RWPE2 (cell line): ENCODE results near the gene RPS6KA2.

Source experiments
- ATAC-seq: fragments of 200-7000 bp; cut with Tn5 transposase; 3 replicates; pipeline ENCODE4 v1.9.1; 2021; ENCODE audit warnings: low read depth
- DNase-seq: peaks from one replicate; pipeline ENCODE4 v3.0.0-alpha.2; 2020; ENCODE audit warnings: low spot score
- H3K27ac ChIP-seq: fragments of 450-650 bp; 2 replicates; pipeline ENCODE4 v1.5.1; 2017; ENCODE audit warnings: mild to moderate bottlenecking; ENCODE audit not compliant: poor library complexity, severe bottlenecking
- H3K27me3 ChIP-seq: fragments of 250-450 bp; sonication (Bioruptor Pico); 2 replicates; pipeline ENCODE4 v1.5.1; 2021; ENCODE audit warnings: mild to moderate bottlenecking, moderate library complexity; ENCODE audit not compliant: insufficient read depth, poor library complexity, severe bottlenecking
- H3K36me3 ChIP-seq: fragments of 250-450 bp; sonication (Bioruptor Pico); 2 replicates; pipeline ENCODE4 v1.5.1; 2020; ENCODE audit warnings: low read depth, mild to moderate bottlenecking, moderate library complexity
- H3K4me1 ChIP-seq: fragments of 250-450 bp; sonication (Bioruptor Pico); 2 replicates; pipeline ENCODE4 v1.5.1; 2021; ENCODE audit warnings: mild to moderate bottlenecking, moderate library complexity; ENCODE audit not compliant: insufficient read depth, poor library complexity, severe bottlenecking
- H3K4me3 ChIP-seq: fragments of 250-450 bp; sonication (Bioruptor Pico); 2 replicates; pipeline ENCODE4 v1.5.1; 2021; ENCODE audit warnings: mild to moderate bottlenecking, moderate library complexity; ENCODE audit not compliant: severe bottlenecking
- H3K9me3 ChIP-seq: fragments of 250-450 bp; sonication (Bioruptor Pico); 2 replicates; pipeline ENCODE4 v1.5.1; 2021; ENCODE audit warnings: mild to moderate bottlenecking, moderate library complexity; ENCODE audit not compliant: severe bottlenecking
- TF ChIP-seq, protein P1 (sequence below): fragments of 450-650 bp; IDR thresholded peaks from one replicate; pipeline ENCODE4 v1.5.1; 2017; ENCODE audit warnings: mild to moderate bottlenecking, moderate library complexity; ENCODE audit not compliant: poor library complexity, severe bottlenecking

Gene RPS6KA2

DNA sequence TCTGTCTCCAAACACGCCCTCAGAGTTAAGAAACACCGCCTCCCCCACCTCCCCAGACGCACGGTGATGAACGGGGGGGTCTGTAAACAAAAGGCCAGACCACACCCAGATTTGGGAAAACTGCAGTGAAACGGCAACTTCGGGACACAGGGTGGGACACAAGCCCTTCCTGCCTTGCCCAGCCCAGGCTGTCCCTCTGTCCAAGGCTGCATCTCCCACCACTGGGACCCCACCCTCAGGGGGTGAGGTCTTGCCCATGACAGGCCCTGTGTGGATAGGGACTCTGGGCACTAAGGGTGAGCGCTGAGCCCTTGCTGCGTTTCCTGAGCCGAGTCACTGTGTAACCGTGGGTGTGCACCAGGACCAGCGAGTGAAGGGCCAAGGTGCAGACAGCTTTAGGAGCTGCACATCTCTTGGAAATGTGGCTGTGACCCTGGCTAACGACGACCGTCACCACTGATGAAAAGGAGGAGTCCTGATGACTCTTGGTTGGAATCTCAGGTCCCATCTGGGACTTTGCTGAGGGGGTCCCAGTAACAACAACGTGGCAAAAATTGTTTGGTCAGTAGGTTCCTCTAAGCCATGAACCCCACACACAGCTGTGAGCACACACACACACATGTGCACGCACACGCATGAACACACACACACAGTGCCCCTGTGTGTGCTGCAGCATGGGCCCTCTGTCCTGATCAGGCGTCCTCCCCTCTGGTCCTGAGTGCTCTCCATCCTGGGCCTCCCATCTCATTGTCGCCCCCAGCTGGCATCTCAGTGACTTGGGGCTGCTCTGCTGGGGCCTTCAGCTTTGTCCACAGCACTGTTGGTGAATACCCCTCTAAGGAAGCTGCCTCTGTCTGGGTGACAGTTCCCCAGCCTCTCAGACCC, 141.2 kb downstream of the RPS6KA2 start:
- Histone ChIP-seq H3K27ac (no peak overlapping the region), H3K4me3 (no peak overlapping the region), H3K27me3 (no peaks in the 10 kb centered on the region), H3K36me3 (peaks cover 10% of the 10 kb centered on the region), H3K4me1 (no peaks in the 10 kb centered on the region), H3K9me3 (no peaks in the 10 kb centered on the region)
- DNase-seq (no peak), ATAC-seq (no peak)
- TF ChIP-seq, protein P1, sequence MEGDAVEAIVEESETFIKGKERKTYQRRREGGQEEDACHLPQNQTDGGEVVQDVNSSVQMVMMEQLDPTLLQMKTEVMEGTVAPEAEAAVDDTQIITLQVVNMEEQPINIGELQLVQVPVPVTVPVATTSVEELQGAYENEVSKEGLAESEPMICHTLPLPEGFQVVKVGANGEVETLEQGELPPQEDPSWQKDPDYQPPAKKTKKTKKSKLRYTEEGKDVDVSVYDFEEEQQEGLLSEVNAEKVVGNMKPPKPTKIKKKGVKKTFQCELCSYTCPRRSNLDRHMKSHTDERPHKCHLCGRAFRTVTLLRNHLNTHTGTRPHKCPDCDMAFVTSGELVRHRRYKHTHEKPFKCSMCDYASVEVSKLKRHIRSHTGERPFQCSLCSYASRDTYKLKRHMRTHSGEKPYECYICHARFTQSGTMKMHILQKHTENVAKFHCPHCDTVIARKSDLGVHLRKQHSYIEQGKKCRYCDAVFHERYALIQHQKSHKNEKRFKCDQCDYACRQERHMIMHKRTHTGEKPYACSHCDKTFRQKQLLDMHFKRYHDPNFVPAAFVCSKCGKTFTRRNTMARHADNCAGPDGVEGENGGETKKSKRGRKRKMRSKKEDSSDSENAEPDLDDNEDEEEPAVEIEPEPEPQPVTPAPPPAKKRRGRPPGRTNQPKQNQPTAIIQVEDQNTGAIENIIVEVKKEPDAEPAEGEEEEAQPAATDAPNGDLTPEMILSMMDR, result no peak

DNA sequence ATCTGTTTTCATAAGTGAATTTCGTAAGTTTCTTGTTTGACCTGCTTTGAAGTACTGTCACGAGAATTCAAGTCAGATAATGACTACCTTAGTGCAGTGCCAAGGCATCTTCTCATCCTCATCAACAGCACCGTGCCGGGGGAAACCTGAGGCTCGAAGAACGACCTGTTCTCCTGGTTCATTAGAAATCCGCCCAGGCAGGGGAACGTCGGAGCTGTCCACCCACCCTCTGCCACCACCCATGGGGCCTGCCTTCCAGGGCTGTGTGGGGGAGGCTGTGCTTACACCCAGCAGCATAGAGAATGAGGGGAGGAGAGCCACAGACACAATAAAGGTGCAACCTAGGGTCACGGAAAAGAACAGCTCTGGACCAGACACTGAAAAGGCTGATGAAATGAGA, 142.2 kb downstream of the RPS6KA2 start:
- DNase-seq, result no peak
- H3K36me3 ChIP-seq, result peaks cover 12% of the 10 kb centered on the region
- H3K4me3 ChIP-seq, result no peak overlapping the region
- H3K27me3 ChIP-seq, result no peaks in the 10 kb centered on the region
- TF ChIP-seq, protein P1, result no peak
- no peak for ATAC-seq
- no peaks in the 10 kb centered on the region for H3K9me3 ChIP-seq
- H3K4me1 ChIP-seq, result no peaks in the 10 kb centered on the region
- H3K27ac ChIP-seq, result no peak overlapping the region

DNA sequence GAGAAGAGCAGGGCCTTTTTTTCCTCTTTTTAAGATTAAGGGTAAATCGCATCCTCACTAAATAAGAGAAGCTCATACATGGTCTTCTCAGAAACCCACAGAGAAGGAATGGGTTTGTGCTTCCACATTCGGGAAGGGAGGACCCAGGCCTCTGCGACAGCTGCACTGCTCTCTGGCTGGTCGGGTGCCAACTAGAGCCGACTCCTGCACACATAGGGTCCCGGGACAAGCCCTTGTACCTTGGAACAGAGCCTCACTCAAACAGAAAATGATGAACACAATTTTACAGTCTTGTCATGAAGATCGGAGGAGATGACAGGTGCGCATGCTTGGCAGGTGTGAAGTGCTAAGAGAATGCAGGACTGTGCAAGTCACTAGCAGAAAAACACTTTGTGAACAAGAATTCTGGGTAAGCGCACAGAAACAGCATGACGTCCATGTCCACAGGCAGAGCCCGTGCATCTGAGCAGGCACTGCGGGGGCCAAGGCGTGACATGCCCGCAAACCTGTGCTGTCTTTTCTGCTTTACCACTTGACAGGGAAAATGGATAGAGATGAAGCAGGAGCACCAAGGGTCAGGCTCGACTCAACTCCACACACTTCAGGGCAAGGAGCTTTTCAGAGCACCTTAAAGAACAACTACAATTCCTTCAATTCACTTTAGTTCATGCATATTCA, 143.3 kb downstream of the RPS6KA2 start:
- no peak overlapping the region for H3K4me3 ChIP-seq
- peaks cover 13% of the 10 kb centered on the region for H3K36me3 ChIP-seq
- H3K9me3 ChIP-seq, result no peaks in the 10 kb centered on the region
- TF ChIP-seq, protein P1, result no peak
- H3K27me3 ChIP-seq, result no peaks in the 10 kb centered on the region
- no peak overlapping the region for H3K27ac ChIP-seq
- DNase-seq, result no peak
- H3K4me1 ChIP-seq, result no peaks in the 10 kb centered on the region
- ATAC-seq, result no peak

DNA sequence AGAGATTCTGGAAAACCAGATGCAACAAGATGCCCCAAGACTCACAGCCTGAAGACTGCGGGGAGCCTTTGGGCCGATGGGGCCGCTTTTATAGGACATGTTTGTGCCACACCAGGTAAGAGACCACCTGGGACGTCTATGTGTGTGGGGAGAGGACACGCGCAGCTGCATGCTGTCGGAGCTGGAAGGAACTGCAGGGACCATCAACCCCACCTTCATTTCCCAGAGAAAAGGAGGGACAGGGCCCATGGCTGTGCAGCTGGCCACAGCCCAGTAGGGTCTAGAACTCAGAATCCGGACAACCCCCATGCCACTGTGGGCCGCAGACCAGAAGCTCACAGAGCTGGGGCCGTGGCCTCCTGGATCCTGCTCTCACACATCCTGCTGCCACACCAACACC, 144.0 kb downstream of the RPS6KA2 start:
- TF ChIP-seq, protein P1, result no peak
- no peaks in the 10 kb centered on the region for H3K4me1 ChIP-seq
- ATAC-seq, result no peak
- no peak overlapping the region for H3K27ac ChIP-seq
- no peak overlapping the region for H3K4me3 ChIP-seq
- peaks cover 13% of the 10 kb centered on the region; the same call in 1 of the 2 replicates for H3K36me3 ChIP-seq
- DNase-seq, result no peak
- H3K27me3 ChIP-seq, result no peaks in the 10 kb centered on the region
- H3K9me3 ChIP-seq, result no peaks in the 10 kb centered on the region
